ENCODE data around the gene JAG1. TPM values are rescaled to one million over a fixed set of nuclear protein-coding genes. Genes with fewer than 3 reads are reported as not detected.

The JAG1 gene
- total RNA-seq, 1 experiment from 2014 or later = 88.0 TPM

GRCh38 chr20:10646886-10647420 lies 26.8 kb downstream of the JAG1 start:
- no peak for DNase-seq (ENCODE audit: unreplicated experiment)
- CTCF ChIA-PET = interaction anchor here (0.7 kb wide), 2 partner anchors 15 to 896 kb away, joined by 3 read pairs; no protein-coding TSS in a partner anchor
- intact Hi-C loops (cut with micrococcal nuclease) = no loop called here
- H3K4me1 Mint-ChIP-seq (ENCODE audit: insufficient read depth, unreplicated experiment) = no peaks in the 10 kb centered on the region
- no TSS peak for BruUV-seq (replicated peaks)
- H3K27me3 Mint-ChIP-seq (ENCODE audit: insufficient read depth, unreplicated experiment) = no peaks in the 10 kb centered on the region
- no peaks in the 10 kb centered on the region for H3K9me3 Mint-ChIP-seq (ENCODE audit: unreplicated experiment)
- POLR2A ChIA-PET = no interaction called here
- TF ChIP-seq CTCF (IDR thresholded peaks at IDR 0.05; ENCODE audit: unreplicated experiment) = no peak
- no peak overlapping the region for H3K4me3 Mint-ChIP-seq (ENCODE audit: unreplicated experiment)
- no peak overlapping the region for H3K27ac Mint-ChIP-seq (ENCODE audit: low read depth, unreplicated experiment)
- peaks cover 97% of the 10 kb centered on the region for H3K36me3 Mint-ChIP-seq (ENCODE audit: insufficient read depth, unreplicated experiment)

- ChIA-PET CTCF (interaction anchor here (0.6 to 1.5 kb wide), 4 partner anchors 9 to 93 kb away, joined by 4 read pairs; no protein-coding TSS in a partner anchor), POLR2A (interaction anchor here (0.7 to 1.3 kb wide), 5 partner anchors 10 to 97 kb away, joined by 3 to 4 read pairs (median 3); no protein-coding TSS in a partner anchor)
- peaks cover 97% of the 10 kb centered on the region for H3K36me3 Mint-ChIP-seq (ENCODE audit: insufficient read depth, unreplicated experiment)
- no peaks in the 10 kb centered on the region for H3K27me3 Mint-ChIP-seq (ENCODE audit: insufficient read depth, unreplicated experiment)
- intact Hi-C loops (cut with micrococcal nuclease) = no loop called here
- H3K4me3 Mint-ChIP-seq (ENCODE audit: unreplicated experiment) = no peak overlapping the region
- DNase-seq (ENCODE audit: unreplicated experiment) = no peak
- TF ChIP-seq CTCF (IDR thresholded peaks at IDR 0.05; ENCODE audit: unreplicated experiment) = no peak
- BruUV-seq (replicated peaks) = no TSS peak
- H3K4me1 Mint-ChIP-seq (ENCODE audit: insufficient read depth, unreplicated experiment) = no peaks in the 10 kb centered on the region
- no peaks in the 10 kb centered on the region for H3K9me3 Mint-ChIP-seq (ENCODE audit: unreplicated experiment)
- H3K27ac Mint-ChIP-seq (ENCODE audit: low read depth, unreplicated experiment) = no peak overlapping the region
Observed at GRCh38 chr20:10646006-10646405, 27.8 kb downstream of the JAG1 start.

GRCh38 chr20:10645205-10645570 lies 28.6 kb downstream of the JAG1 start:
- CTCF ChIA-PET = interaction anchor here (0.7 to 1.5 kb wide), 4 partner anchors 8 to 222 kb away, joined by 4 to 5 read pairs (median 4); no protein-coding TSS in a partner anchor
- no peak for TF ChIP-seq CTCF (IDR thresholded peaks at IDR 0.05; ENCODE audit: unreplicated experiment)
- no TSS peak for BruUV-seq (replicated peaks)
- Mint-ChIP-seq H3K9me3 (ENCODE audit: unreplicated experiment) (no peaks in the 10 kb centered on the region), H3K36me3 (ENCODE audit: insufficient read depth, unreplicated experiment) (peaks cover 97% of the 10 kb centered on the region), H3K4me3 (ENCODE audit: unreplicated experiment) (no peak overlapping the region), H3K27me3 (ENCODE audit: insufficient read depth, unreplicated experiment) (no peaks in the 10 kb centered on the region), H3K27ac (ENCODE audit: low read depth, unreplicated experiment) (no peak overlapping the region), H3K4me1 (ENCODE audit: insufficient read depth, unreplicated experiment) (no peaks in the 10 kb centered on the region)
- POLR2A ChIA-PET = interaction anchor here (0.6 to 1.3 kb wide), 5 partner anchors 9 to 468 kb away, joined by 3 to 4 read pairs (median 3); no protein-coding TSS in a partner anchor
- intact Hi-C loops (cut with micrococcal nuclease) = no loop called here
- DNase-seq (ENCODE audit: unreplicated experiment) = no peak

- intact Hi-C loops (cut with micrococcal nuclease) = no loop called here
- BruUV-seq (replicated peaks) = no TSS peak
- Mint-ChIP-seq H3K9me3 (ENCODE audit: unreplicated experiment) (no peaks in the 10 kb centered on the region), H3K4me3 (ENCODE audit: unreplicated experiment) (no peak overlapping the region), H3K27me3 (ENCODE audit: insufficient read depth, unreplicated experiment) (no peaks in the 10 kb centered on the region), H3K27ac (ENCODE audit: low read depth, unreplicated experiment) (no peak overlapping the region), H3K4me1 (ENCODE audit: insufficient read depth, unreplicated experiment) (peaks cover 2% of the 10 kb centered on the region), H3K36me3 (ENCODE audit: insufficient read depth, unreplicated experiment) (peaks cover 97% of the 10 kb centered on the region)
- CTCF ChIA-PET = interaction anchor here (1.2 to 1.3 kb wide), 2 partner anchors 11 to 92 kb away, joined by 3 to 4 read pairs; no protein-coding TSS in a partner anchor
- DNase-seq (ENCODE audit: unreplicated experiment) = no peak
- POLR2A ChIA-PET = interaction anchor here (0.6 to 1.3 kb wide), 5 partner anchors 8 to 646 kb away, joined by 3 to 5 read pairs (median 3); no protein-coding TSS in a partner anchor
- no peak for TF ChIP-seq CTCF (IDR thresholded peaks at IDR 0.05; ENCODE audit: unreplicated experiment)
Observed at GRCh38 chr20:10644458-10645204, 29.2 kb downstream of the JAG1 start.
